ENCODE measurements around the gene VGLL4.

VGLL4 gene

GRCh38 chr3:11558411-11558903 lies 85.3 kb downstream of the VGLL4 start:
- WGBS (ENCODE audit: insufficient coverage, insufficient read length): no CpG with 5 or more reads among the region's 17 CpGs
- H3K27ac ChIP-seq (ENCODE audit: low read length): no peak overlapping the region
- no peak for DNase-seq (ENCODE audit: low read depth, low spot score)
- H3K4me3 ChIP-seq (ENCODE audit: low read length): no peak overlapping the region
- peaks cover 9% of the 10 kb centered on the region; the same call in 1 of the 2 replicates for H3K36me3 ChIP-seq (ENCODE audit: control insufficient read depth, insufficient read depth, low read length)
- H3K4me1 ChIP-seq (ENCODE audit: control insufficient read depth, insufficient read depth, low read length): no peaks in the 10 kb centered on the region; the same call in 1 of the 2 replicates
- no peaks in the 10 kb centered on the region for H3K27me3 ChIP-seq (ENCODE audit: control insufficient read depth, insufficient read depth, low read length)
- H3K9me3 ChIP-seq (ENCODE audit: control insufficient read depth, insufficient read depth, low read length): no peaks in the 10 kb centered on the region

- no peak overlapping the region for H3K27ac ChIP-seq (ENCODE audit: low read length)
- H3K9me3 ChIP-seq (ENCODE audit: control insufficient read depth, insufficient read depth, low read length): no peaks in the 10 kb centered on the region
- no peak for DNase-seq (ENCODE audit: low read depth, low spot score)
- no CpG with 5 or more reads among the region's 13 CpGs for WGBS (ENCODE audit: insufficient coverage, insufficient read length)
- H3K4me3 ChIP-seq (ENCODE audit: low read length): no peak overlapping the region
- H3K4me1 ChIP-seq (ENCODE audit: control insufficient read depth, insufficient read depth, low read length): no peaks in the 10 kb centered on the region; the same call in 1 of the 2 replicates
- no peaks in the 10 kb centered on the region for H3K27me3 ChIP-seq (ENCODE audit: control insufficient read depth, insufficient read depth, low read length)
- H3K36me3 ChIP-seq (ENCODE audit: control insufficient read depth, insufficient read depth, low read length): peaks cover 5% of the 10 kb centered on the region; the same call in 1 of the 2 replicates
These were observed 85.7 kb downstream of the VGLL4 start for GRCh38 chr3:11558002-11558401.

GRCh38 chr3:11556851-11557644 lies 86.7 kb downstream of the VGLL4 start:
- H3K4me1 ChIP-seq (ENCODE audit: control insufficient read depth, insufficient read depth, low read length): no peaks in the 10 kb centered on the region; the same call in 1 of the 2 replicates
- H3K36me3 ChIP-seq (ENCODE audit: control insufficient read depth, insufficient read depth, low read length): peaks cover 5% of the 10 kb centered on the region; the same call in 1 of the 2 replicates
- H3K9me3 ChIP-seq (ENCODE audit: control insufficient read depth, insufficient read depth, low read length): no peaks in the 10 kb centered on the region
- H3K27ac ChIP-seq (ENCODE audit: low read length): no peak overlapping the region
- DNase-seq (ENCODE audit: low read depth, low spot score): no peak
- H3K27me3 ChIP-seq (ENCODE audit: control insufficient read depth, insufficient read depth, low read length): no peaks in the 10 kb centered on the region
- no CpG with 5 or more reads among the region's 16 CpGs for WGBS (ENCODE audit: insufficient coverage, insufficient read length)
- H3K4me3 ChIP-seq (ENCODE audit: low read length): no peak overlapping the region

GRCh38 chr3:11555881-11556633 lies 87.7 kb downstream of the VGLL4 start:
- no peak overlapping the region for H3K4me3 ChIP-seq (ENCODE audit: low read length)
- peaks cover 5% of the 10 kb centered on the region; the same call in 1 of the 2 replicates for H3K36me3 ChIP-seq (ENCODE audit: control insufficient read depth, insufficient read depth, low read length)
- no peaks in the 10 kb centered on the region; the same call in 1 of the 2 replicates for H3K4me1 ChIP-seq (ENCODE audit: control insufficient read depth, insufficient read depth, low read length)
- H3K9me3 ChIP-seq (ENCODE audit: control insufficient read depth, insufficient read depth, low read length): no peaks in the 10 kb centered on the region
- no CpG with 5 or more reads among the region's 23 CpGs for WGBS (ENCODE audit: insufficient coverage, insufficient read length)
- DNase-seq (ENCODE audit: low read depth, low spot score): no peak
- no peaks in the 10 kb centered on the region for H3K27me3 ChIP-seq (ENCODE audit: control insufficient read depth, insufficient read depth, low read length)
- no peak overlapping the region for H3K27ac ChIP-seq (ENCODE audit: low read length)

GRCh38 chr3:11555211-11555782 lies 88.4 kb downstream of the VGLL4 start:
- no CpG with 5 or more reads among the region's 13 CpGs for WGBS (ENCODE audit: insufficient coverage, insufficient read length)
- Histone ChIP-seq H3K9me3 (ENCODE audit: control insufficient read depth, insufficient read depth, low read length) (no peaks in the 10 kb centered on the region), H3K27ac (ENCODE audit: low read length) (no peak overlapping the region), H3K4me3 (ENCODE audit: low read length) (no peak overlapping the region), H3K4me1 (ENCODE audit: control insufficient read depth, insufficient read depth, low read length) (no peaks in the 10 kb centered on the region; the same call in 1 of the 2 replicates), H3K27me3 (ENCODE audit: control insufficient read depth, insufficient read depth, low read length) (no peaks in the 10 kb centered on the region), H3K36me3 (ENCODE audit: control insufficient read depth, insufficient read depth, low read length) (peaks cover 5% of the 10 kb centered on the region; the same call in 1 of the 2 replicates)
- DNase-seq (ENCODE audit: low read depth, low spot score): no peak

GRCh38 chr3:11554666-11555065 lies 89.0 kb downstream of the VGLL4 start:
- DNase-seq (ENCODE audit: low read depth, low spot score): no peak
- no peak overlapping the region for H3K4me3 ChIP-seq (ENCODE audit: low read length)
- H3K27ac ChIP-seq (ENCODE audit: low read length): no peak overlapping the region
- H3K27me3 ChIP-seq (ENCODE audit: control insufficient read depth, insufficient read depth, low read length): no peaks in the 10 kb centered on the region
- peaks cover 5% of the 10 kb centered on the region; the same call in 1 of the 2 replicates for H3K36me3 ChIP-seq (ENCODE audit: control insufficient read depth, insufficient read depth, low read length)
- no peaks in the 10 kb centered on the region; the same call in 1 of the 2 replicates for H3K4me1 ChIP-seq (ENCODE audit: control insufficient read depth, insufficient read depth, low read length)
- WGBS (ENCODE audit: insufficient coverage, insufficient read length): no CpG with 5 or more reads among the region's 12 CpGs
- no peaks in the 10 kb centered on the region for H3K9me3 ChIP-seq (ENCODE audit: control insufficient read depth, insufficient read depth, low read length)

- DNase-seq (ENCODE audit: low read depth, low spot score): no peak
- no CpG with 5 or more reads among the region's 3 CpGs for WGBS (ENCODE audit: insufficient coverage, insufficient read length)
- no peaks in the 10 kb centered on the region for H3K9me3 ChIP-seq (ENCODE audit: control insufficient read depth, insufficient read depth, low read length)
- peaks cover 4% of the 10 kb centered on the region; the same call in 1 of the 2 replicates for H3K36me3 ChIP-seq (ENCODE audit: control insufficient read depth, insufficient read depth, low read length)
- no peaks in the 10 kb centered on the region for H3K27me3 ChIP-seq (ENCODE audit: control insufficient read depth, insufficient read depth, low read length)
- H3K4me3 ChIP-seq (ENCODE audit: low read length): no peak overlapping the region
- H3K4me1 ChIP-seq (ENCODE audit: control insufficient read depth, insufficient read depth, low read length): no peaks in the 10 kb centered on the region; the same call in 1 of the 2 replicates
- no peak overlapping the region for H3K27ac ChIP-seq (ENCODE audit: low read length)
These were observed 89.5 kb downstream of the VGLL4 start for GRCh38 chr3:11554236-11554610.

GRCh38 chr3:11553436-11554235 lies 90.1 kb downstream of the VGLL4 start:
- no peak for DNase-seq (ENCODE audit: low read depth, low spot score)
- no peak overlapping the region for H3K27ac ChIP-seq (ENCODE audit: low read length)
- no peak overlapping the region for H3K4me3 ChIP-seq (ENCODE audit: low read length)
- H3K36me3 ChIP-seq (ENCODE audit: control insufficient read depth, insufficient read depth, low read length): no peaks in the 10 kb centered on the region; the same call in 1 of the 2 replicates
- H3K27me3 ChIP-seq (ENCODE audit: control insufficient read depth, insufficient read depth, low read length): no peaks in the 10 kb centered on the region
- H3K4me1 ChIP-seq (ENCODE audit: control insufficient read depth, insufficient read depth, low read length): no peaks in the 10 kb centered on the region; the same call in 1 of the 2 replicates
- H3K9me3 ChIP-seq (ENCODE audit: control insufficient read depth, insufficient read depth, low read length): no peaks in the 10 kb centered on the region
- no CpG with 5 or more reads among the region's 17 CpGs for WGBS (ENCODE audit: insufficient coverage, insufficient read length)

GRCh38 chr3:11552289-11553264 lies 91.1 kb downstream of the VGLL4 start:
- Histone ChIP-seq H3K36me3 (ENCODE audit: control insufficient read depth, insufficient read depth, low read length) (no peaks in the 10 kb centered on the region), H3K4me1 (ENCODE audit: control insufficient read depth, insufficient read depth, low read length) (no peaks in the 10 kb centered on the region; the same call in 1 of the 2 replicates), H3K4me3 (ENCODE audit: low read length) (no peak overlapping the region), H3K27ac (ENCODE audit: low read length) (no peak overlapping the region), H3K9me3 (ENCODE audit: control insufficient read depth, insufficient read depth, low read length) (no peaks in the 10 kb centered on the region), H3K27me3 (ENCODE audit: control insufficient read depth, insufficient read depth, low read length) (no peaks in the 10 kb centered on the region)
- no peak for DNase-seq (ENCODE audit: low read depth, low spot score)
- no CpG with 5 or more reads among the region's 16 CpGs for WGBS (ENCODE audit: insufficient coverage, insufficient read length)

Data from iPS DF 6.9 (cell line).